ENCODE results near the gene TMEM26. TPM values are rescaled to one million over a fixed set of nuclear protein-coding genes. Genes with fewer than 3 reads are reported as not detected.

The TMEM26 gene
- total and polyA plus RNA-seq, 8 donors, result 0.04 to 0.37 (median 0.11) TPM; not detected in 2

- H3K4me1 ChIP-seq, result no peaks in the 10 kb centered on the region
- TF ChIP-seq CTCF (IDR thresholded peaks at IDR 0.05), result no peak
- no peak overlapping the region for H3K4me3 ChIP-seq
- peak; percentile 39 for FAIRE-seq
- WGBS, 2 donors, result 55 to 60% methylated on average over 5 of the region's 5 CpGs
- intact Hi-C loops (cut with DNase I), result no loop called here
- ATAC-seq, result no peak
- no peaks in the 10 kb centered on the region for H3K9me3 ChIP-seq
- H3K27me3 ChIP-seq, result no peaks in the 10 kb centered on the region
- DNase-seq, result no peak
- no peak overlapping the region for H3K27ac ChIP-seq
- no peaks in the 10 kb centered on the region for H3K36me3 ChIP-seq
Observed at GRCh38 chr10:61463035-61463909, 10.1 kb upstream of the TMEM26 start.

- intact Hi-C loops (cut with DNase I), result no loop called here
- FAIRE-seq, result no peak
- H3K27me3 ChIP-seq, result no peaks in the 10 kb centered on the region
Observed at GRCh38 chr10:61460835-61461234, 7.7 kb upstream of the TMEM26 start.

GRCh38 chr10:61458031-61458430 lies 4.8 kb upstream of the TMEM26 start:
- intact Hi-C loops (cut with DNase I), result no loop called here
- no peak for ATAC-seq
- no peak for DNase-seq
- no peaks in the 10 kb centered on the region for H3K27me3 ChIP-seq
- H3K36me3 ChIP-seq, result no peaks in the 10 kb centered on the region
- no peak for FAIRE-seq
- H3K27ac ChIP-seq, result no peak overlapping the region
- TF ChIP-seq CTCF (IDR thresholded peaks at IDR 0.05), result no peak
- peaks cover 0 to 9% (median 0%) of the 10 kb centered on the region in 3 donors for H3K4me1 ChIP-seq
- WGBS, 2 donors, result 94 to 96% methylated on average over 3 of the region's 3 CpGs
- H3K4me3 ChIP-seq, result no peak overlapping the region
- no peaks in the 10 kb centered on the region for H3K9me3 ChIP-seq

More at GRCh38 chr10:61460835-61461234, 7.7 kb upstream of the TMEM26 start:
- no peak overlapping the region for H3K27ac ChIP-seq
- DNase-seq (no peak), ATAC-seq (no peak)
- no peaks in the 10 kb centered on the region for H3K9me3 ChIP-seq
- no peak for TF ChIP-seq CTCF (IDR thresholded peaks at IDR 0.05)
- no peak overlapping the region for H3K4me3 ChIP-seq
- no peaks in the 10 kb centered on the region for H3K36me3 ChIP-seq
- H3K4me1 ChIP-seq, result peaks cover 0 to 9% (median 0%) of the 10 kb centered on the region in 3 donors

GRCh38 chr10:61456095-61456789 lies 3.1 kb upstream of the TMEM26 start:
- peak; percentile 56 to 86 (median 72) for ATAC-seq
- intact Hi-C loops (cut with DNase I), result no loop called here
- no peak for FAIRE-seq

More at GRCh38 chr10:61456095-61456789, 3.1 kb upstream of the TMEM26 start:
- peak in 1 of 6 donors; percentile 32 for DNase-seq
- Histone ChIP-seq H3K4me1 (peaks cover 0 to 9% (median 0%) of the 10 kb centered on the region in 3 donors), H3K9me3 (no peaks in the 10 kb centered on the region), H3K27me3 (no peaks in the 10 kb centered on the region), H3K27ac (no peak overlapping the region), H3K4me3 (no peak overlapping the region), H3K36me3 (no peaks in the 10 kb centered on the region)
- TF ChIP-seq CTCF (IDR thresholded peaks at IDR 0.05), result no peak
- 36% methylated on average over 4 of the region's 4 CpGs for WGBS, 2 donors

Measured in pancreas (tissue), 10 donors.